Liver (tissue), 9 donors: ENCODE measurements around the gene OR8H2. TPM values are rescaled to one million over a fixed set of nuclear protein-coding genes. Genes with fewer than 3 reads are reported as not detected.

ENCODE experiments used
- DNase-seq: peaks from one replicate; pipeline ENCODE4 v3.0.0-alpha.2; 2017; ENCODE audit warnings: low spot score
- H3K27ac ChIP-seq, 2 donors: one replicate each; pipeline ENCODE4 v1.7.0; 2013; ENCODE audit warnings: inconsistent platforms in 2 of 2, low read length in 2 of 2, control low read depth in 1 of 2, low read depth in 1 of 2, mild to moderate bottlenecking in 1 of 2
- H3K27me3 ChIP-seq, 4 donors: one replicate each; pipeline versions ENCODE4 v1.6.1 to v1.7.0; 2013; ENCODE audit warnings: low read length in 3 of 4, inconsistent platforms in 1 of 4, mild to moderate bottlenecking in 1 of 4, moderate library complexity in 1 of 4; ENCODE audit not compliant: control insufficient read depth in 4 of 4, insufficient read depth in 4 of 4
- H3K36me3 ChIP-seq, 4 donors: one replicate each; pipeline versions ENCODE4 v1.6.1 to v1.7.0; 2013; ENCODE audit warnings: low read length in 3 of 4, mild to moderate bottlenecking in 3 of 4, low read depth in 1 of 4, moderate library complexity in 1 of 4; ENCODE audit not compliant: control insufficient read depth in 4 of 4, insufficient read depth in 3 of 4
- H3K4me1 ChIP-seq, 4 donors: one replicate each; pipeline versions ENCODE4 v1.6.1 to v1.7.0; 2013; ENCODE audit warnings: low read length in 3 of 4, mild to moderate bottlenecking in 3 of 4, moderate library complexity in 1 of 4; ENCODE audit not compliant: control insufficient read depth in 4 of 4, insufficient read depth in 4 of 4
- H3K4me3 ChIP-seq, 3 donors: one replicate each; pipeline versions ENCODE4 v1.6.1 to v1.7.0; 2013; ENCODE audit warnings: low read length in 3 of 3, control low read depth in 1 of 3, low read depth in 1 of 3, mild to moderate bottlenecking in 1 of 3
- H3K9ac ChIP-seq, 2 donors: one replicate each; pipeline ENCODE4 v1.7.0; 2013; ENCODE audit warnings: low read length in 2 of 2, mild to moderate bottlenecking in 2 of 2, moderate library complexity in 2 of 2, control low read depth in 1 of 2, low read depth in 1 of 2
- H3K9me3 ChIP-seq, 4 donors: one replicate each; pipeline versions ENCODE4 v1.6.1 to v1.7.0; 2013; ENCODE audit warnings: low read length in 3 of 4; ENCODE audit not compliant: control insufficient read depth in 4 of 4
- ATF3 ChIP-seq: IDR thresholded peaks from 2 replicates; pipeline ENCODE4 v1.6.1; 2016; ENCODE audit warnings: antibody characterized with exemption
- EGR1 ChIP-seq, 2 donors: IDR thresholded peaks; 2 replicates each; pipeline ENCODE4 v1.6.1; 2016 to 2018; ENCODE audit warnings: antibody characterized with exemption in 2 of 2, low read depth in 2 of 2
- FOXA1 ChIP-seq: IDR thresholded peaks from 2 replicates; pipeline ENCODE4 v1.6.1; 2016; ENCODE audit warnings: antibody characterized with exemption
- FOXA2 ChIP-seq: IDR thresholded peaks from 2 replicates; pipeline ENCODE4 v1.6.1; 2016; ENCODE audit warnings: antibody characterized with exemption
- GABPA ChIP-seq, 2 donors: IDR thresholded peaks in 1 of 2; conservative IDR thresholded peaks in 1 of 2; 2 replicates each; pipeline ENCODE4 v1.6.1; 2016; ENCODE audit warnings: antibody characterized with exemption in 2 of 2, mild to moderate bottlenecking in 1 of 2, moderate library complexity in 1 of 2
- HNF4A ChIP-seq, 2 donors: conservative IDR thresholded peaks; 2 replicates each; pipeline ENCODE4 v1.6.1; 2016; ENCODE audit warnings: antibody characterized with exemption in 2 of 2, mild to moderate bottlenecking in 2 of 2
- HNF4G ChIP-seq: IDR thresholded peaks from 2 replicates; pipeline ENCODE4 v1.6.1; 2016; ENCODE audit warnings: antibody characterized with exemption
- JUND ChIP-seq, 2 donors: IDR thresholded peaks; 2 replicates each; pipeline ENCODE4 v1.6.1; 2016; ENCODE audit warnings: antibody characterized with exemption in 2 of 2
- MAX ChIP-seq: IDR thresholded peaks from 2 replicates; pipeline ENCODE4 v1.6.1; 2016; ENCODE audit warnings: antibody characterized with exemption
- NR2F2 ChIP-seq: IDR thresholded peaks from 2 replicates; pipeline ENCODE4 v1.6.1; 2016; ENCODE audit warnings: antibody characterized with exemption
- RAD21 ChIP-seq, 2 donors: IDR thresholded peaks; 2 replicates each; pipeline ENCODE4 v1.6.1; 2016; ENCODE audit warnings: antibody characterized with exemption in 2 of 2, mild to moderate bottlenecking in 2 of 2
- RXRA ChIP-seq, 2 donors: IDR thresholded peaks; 2 replicates each; pipeline ENCODE4 v1.6.1; 2017 to 2018; ENCODE audit warnings: antibody characterized with exemption in 2 of 2, mild to moderate bottlenecking in 1 of 2
- SP1 ChIP-seq: IDR thresholded peaks from 2 replicates; pipeline ENCODE4 v1.6.1; 2018; ENCODE audit warnings: antibody characterized with exemption, mild to moderate bottlenecking
- TAF1 ChIP-seq: conservative IDR thresholded peaks from 2 replicates; pipeline ENCODE4 v1.6.1; 2016; ENCODE audit warnings: antibody characterized with exemption, mild to moderate bottlenecking
- YY1 ChIP-seq: IDR thresholded peaks from 2 replicates; pipeline ENCODE4 v1.6.1; 2016; ENCODE audit warnings: antibody characterized with exemption, mild to moderate bottlenecking
- ZBTB33 ChIP-seq: IDR thresholded peaks from 2 replicates; pipeline ENCODE4 v1.6.1; 2016; ENCODE audit warnings: antibody characterized with exemption
- WGBS: extraction: QIAGEN DNeasy Blood & Tissue Kit; methylation state at CpG from one replicate; pipeline ENCODE4 v1.1.7; 2013; 5-methylcytosine and 5-hydroxymethylcytosine counted together
- polyA plus RNA-seq, 2 donors: library from polyadenylated mRNA; stranded (reverse) in 1 of 2; unstranded in 1 of 2; fragments of 200-250 nt in 1 of 2; fragments of >200 nt in 1 of 2; fragmentation: Nextera tagmentation in 1 of 2; extraction: Ambion mirVana in 1 of 2; gene quantifications; one replicate each; pipeline versions ENCODE4 v1.2.1 to v1.2.3, GENCODE V29; 2013 to 2015
- total RNA-seq, 2 donors: library from RNA; depleted of rRNA; stranded (reverse); fragments of >200 nt; gene quantifications; one replicate each; pipeline ENCODE4 v1.2.3, GENCODE V29; 2014
- TF ChIP-seq, protein P1 (sequence below): IDR thresholded peaks from 2 replicates; pipeline ENCODE4 v1.6.1; 2016; ENCODE audit warnings: antibody characterized with exemption, mild to moderate bottlenecking
- TF ChIP-seq, protein P2 (sequence below): fragments of 150-350 bp; IDR thresholded peaks from 2 replicates; pipeline ENCODE4 v1.5.1; 2017; ENCODE audit warnings: improper control_type of control experiment, low read depth, low read length; ENCODE audit not compliant: missing input control
- donor health status: healthy.
- donor health status: healthy.
- donor health status: healthy.
- donor health status: healthy.
- donor health status: healthy.

Gene OR8H2
- total and polyA plus RNA-seq, 4 donors, result not detected

DNA sequence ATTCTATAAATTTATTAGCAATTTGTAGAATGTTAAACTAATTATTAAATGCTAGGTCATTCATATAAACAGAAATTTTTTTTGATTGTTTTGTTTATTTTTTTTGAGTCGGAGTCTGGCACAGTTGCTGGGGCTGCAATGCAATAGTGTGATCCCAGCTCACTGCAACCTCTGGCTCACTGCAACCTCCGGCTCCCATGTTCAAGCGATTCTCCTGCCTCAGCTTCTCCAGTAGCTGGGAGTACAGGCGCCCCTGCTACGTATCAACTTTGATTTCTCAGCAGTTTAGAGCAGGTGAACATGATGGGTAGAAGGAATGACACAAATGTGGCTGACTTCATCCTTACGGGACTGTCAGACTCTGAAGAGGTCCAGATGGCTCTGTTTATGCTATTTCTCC, 18.6 kb downstream of the OR8H2 start, which contains the start of gene OR8H3:
OR8H3 (plus strand) TSS at position 301 of the 400 bp plus-strand sequence; CDS start at position 301, 0 bp downstream.
- Histone ChIP-seq H3K9ac (no peak within 1 kb of the TSS), H3K4me1 (no peaks in the 10 kb centered on the region), H3K4me3 (no peak within 1 kb of the TSS), H3K36me3 (no peaks in the 10 kb centered on the region), H3K9me3 (no peaks in the 10 kb centered on the region), H3K27me3 (no peaks in the 10 kb centered on the region), H3K27ac (no peak within 1 kb of the TSS)
- DNase-seq, result no peak
- WGBS, result 73% methylated on average over 6 of the region's 6 CpGs
- TF ChIP-seq NR2F2 (no peak), JUND (IDR thresholded peaks at IDR 0.05) (no peak), FOXA1 (no peak), RXRA (IDR thresholded peaks at IDR 0.05) (no peak), ATF3 (no peak), HNF4G (no peak), MAX (no peak), EGR1 (IDR thresholded peaks at IDR 0.05; ENCODE audit: low read depth in 2 of 2) (no peak), TAF1 (no peak), ZBTB33 (no peak), FOXA2 (no peak), YY1 (no peak), SP1 (no peak), GABPA (IDR thresholded peaks at IDR 0.05 in 1 of 2, conservative IDR thresholded peaks at IDR 0.05 in 1 of 2) (no peak), HNF4A (conservative IDR thresholded peaks at IDR 0.05) (no peak), RAD21 (IDR thresholded peaks at IDR 0.05) (no peak)
- TF ChIP-seq, protein P1, sequence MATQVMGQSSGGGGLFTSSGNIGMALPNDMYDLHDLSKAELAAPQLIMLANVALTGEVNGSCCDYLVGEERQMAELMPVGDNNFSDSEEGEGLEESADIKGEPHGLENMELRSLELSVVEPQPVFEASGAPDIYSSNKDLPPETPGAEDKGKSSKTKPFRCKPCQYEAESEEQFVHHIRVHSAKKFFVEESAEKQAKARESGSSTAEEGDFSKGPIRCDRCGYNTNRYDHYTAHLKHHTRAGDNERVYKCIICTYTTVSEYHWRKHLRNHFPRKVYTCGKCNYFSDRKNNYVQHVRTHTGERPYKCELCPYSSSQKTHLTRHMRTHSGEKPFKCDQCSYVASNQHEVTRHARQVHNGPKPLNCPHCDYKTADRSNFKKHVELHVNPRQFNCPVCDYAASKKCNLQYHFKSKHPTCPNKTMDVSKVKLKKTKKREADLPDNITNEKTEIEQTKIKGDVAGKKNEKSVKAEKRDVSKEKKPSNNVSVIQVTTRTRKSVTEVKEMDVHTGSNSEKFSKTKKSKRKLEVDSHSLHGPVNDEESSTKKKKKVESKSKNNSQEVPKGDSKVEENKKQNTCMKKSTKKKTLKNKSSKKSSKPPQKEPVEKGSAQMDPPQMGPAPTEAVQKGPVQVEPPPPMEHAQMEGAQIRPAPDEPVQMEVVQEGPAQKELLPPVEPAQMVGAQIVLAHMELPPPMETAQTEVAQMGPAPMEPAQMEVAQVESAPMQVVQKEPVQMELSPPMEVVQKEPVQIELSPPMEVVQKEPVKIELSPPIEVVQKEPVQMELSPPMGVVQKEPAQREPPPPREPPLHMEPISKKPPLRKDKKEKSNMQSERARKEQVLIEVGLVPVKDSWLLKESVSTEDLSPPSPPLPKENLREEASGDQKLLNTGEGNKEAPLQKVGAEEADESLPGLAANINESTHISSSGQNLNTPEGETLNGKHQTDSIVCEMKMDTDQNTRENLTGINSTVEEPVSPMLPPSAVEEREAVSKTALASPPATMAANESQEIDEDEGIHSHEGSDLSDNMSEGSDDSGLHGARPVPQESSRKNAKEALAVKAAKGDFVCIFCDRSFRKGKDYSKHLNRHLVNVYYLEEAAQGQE, result no peak
- TF ChIP-seq, protein P2, sequence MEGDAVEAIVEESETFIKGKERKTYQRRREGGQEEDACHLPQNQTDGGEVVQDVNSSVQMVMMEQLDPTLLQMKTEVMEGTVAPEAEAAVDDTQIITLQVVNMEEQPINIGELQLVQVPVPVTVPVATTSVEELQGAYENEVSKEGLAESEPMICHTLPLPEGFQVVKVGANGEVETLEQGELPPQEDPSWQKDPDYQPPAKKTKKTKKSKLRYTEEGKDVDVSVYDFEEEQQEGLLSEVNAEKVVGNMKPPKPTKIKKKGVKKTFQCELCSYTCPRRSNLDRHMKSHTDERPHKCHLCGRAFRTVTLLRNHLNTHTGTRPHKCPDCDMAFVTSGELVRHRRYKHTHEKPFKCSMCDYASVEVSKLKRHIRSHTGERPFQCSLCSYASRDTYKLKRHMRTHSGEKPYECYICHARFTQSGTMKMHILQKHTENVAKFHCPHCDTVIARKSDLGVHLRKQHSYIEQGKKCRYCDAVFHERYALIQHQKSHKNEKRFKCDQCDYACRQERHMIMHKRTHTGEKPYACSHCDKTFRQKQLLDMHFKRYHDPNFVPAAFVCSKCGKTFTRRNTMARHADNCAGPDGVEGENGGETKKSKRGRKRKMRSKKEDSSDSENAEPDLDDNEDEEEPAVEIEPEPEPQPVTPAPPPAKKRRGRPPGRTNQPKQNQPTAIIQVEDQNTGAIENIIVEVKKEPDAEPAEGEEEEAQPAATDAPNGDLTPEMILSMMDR, result no peak
